Lung (tissue), 13 donors: ENCODE results near the gene MUSK. TPM values are rescaled to one million over a fixed set of nuclear protein-coding genes. Genes with fewer than 3 reads are reported as not detected.

Source experiments
- ATAC-seq: fragments of 200-7000 bp; cut with Tn5 transposase; one replicate; pipeline ENCODE4 v1.9.1; 2020; ENCODE audit warnings: moderate number of reproducible peaks; ENCODE audit not compliant: insufficient read depth, low FRiP score
- DNase-seq, 3 donors: peaks; one replicate each; pipeline ENCODE4 v3.0.0-alpha.2; 2013 to 2017
- H3K27ac ChIP-seq, 2 donors: one replicate each; pipeline ENCODE4 v1.5.1; 2013; ENCODE audit warnings: mild to moderate bottlenecking in 2 of 2, moderate library complexity in 2 of 2, control low read depth in 1 of 2, inconsistent platforms in 1 of 2, low read depth in 1 of 2, low read length in 1 of 2
- H3K27me3 ChIP-seq, 3 donors: one replicate each; pipeline ENCODE4 v1.5.1; 2013; ENCODE audit warnings: low read length in 2 of 3; ENCODE audit not compliant: control insufficient read depth in 3 of 3, insufficient read depth in 3 of 3
- H3K36me3 ChIP-seq, 4 donors: one replicate each; pipeline ENCODE4 v1.5.1; 2013; ENCODE audit warnings: low read length in 4 of 4, mild to moderate bottlenecking in 1 of 4, moderate library complexity in 1 of 4; ENCODE audit not compliant: control insufficient read depth in 4 of 4, insufficient read depth in 4 of 4
- H3K4me1 ChIP-seq, 5 donors: one replicate each; pipeline ENCODE4 v1.5.1; 2013; ENCODE audit warnings: low read length in 5 of 5, mild to moderate bottlenecking in 2 of 5, moderate library complexity in 1 of 5; ENCODE audit not compliant: control insufficient read depth in 5 of 5, insufficient read depth in 5 of 5
- H3K4me3 ChIP-seq: one replicate; pipeline ENCODE4 v1.5.1; 2013; ENCODE audit warnings: mild to moderate bottlenecking, control low read depth, moderate library complexity
- H3K9ac ChIP-seq, 2 donors: one replicate each; pipeline ENCODE4 v1.5.1; 2013; ENCODE audit warnings: low read length in 2 of 2, control low read depth in 1 of 2; ENCODE audit not compliant: insufficient read depth in 1 of 2
- H3K9me3 ChIP-seq, 4 donors: one replicate each; pipeline ENCODE4 v1.5.1; 2013; ENCODE audit warnings: low read length in 3 of 4, mild to moderate bottlenecking in 1 of 4, moderate library complexity in 1 of 4; ENCODE audit not compliant: control insufficient read depth in 4 of 4, insufficient read depth in 3 of 4
- WGBS, 2 donors: extraction: QIAGEN DNeasy Blood & Tissue Kit; methylation state at CpG; one replicate each; pipeline ENCODE4 v1.1.7; 2013; 5-methylcytosine and 5-hydroxymethylcytosine counted together
- polyA plus RNA-seq, 2 donors: library from polyadenylated mRNA; stranded (reverse); fragments of 200-250 nt; gene quantifications; one replicate each; pipeline ENCODE4 v1.2.1, GENCODE V29; 2013
- small RNA-seq: library from RNA; depleted of rRNA; stranded (forward); fragments of <200 nt; gene quantifications from one replicate; pipeline ENCODE3, GENCODE V24; 2014; ENCODE audit warnings: low replicate concordance
- total RNA-seq, 2 donors: library from RNA; depleted of rRNA in 1 of 2; stranded (reverse); fragments of >200 nt in 1 of 2; gene quantifications; one replicate each; pipeline ENCODE4 v1.2.1, GENCODE V29; 2014 to 2021
- TF ChIP-seq, protein P1 (sequence below): IDR thresholded peaks from 2 replicates; pipeline ENCODE4 v1.5.1; 2012; ENCODE audit warnings: mild to moderate bottlenecking; ENCODE audit errors: control extremely low read depth, extremely low read depth
- donor health status: control.
- donor health status: control.
- donor health status: Bipolar disorder and iron deficiency.
- donor health status: healthy.
- donor health status: DM: yes; HTN: yes; CAD: no.

MUSK gene
- total and polyA plus RNA-seq, 4 donors, result 0.14 to 2.8 (median 0.43) TPM

GRCh38 chr9:110850401-110851135, 182.0 kb downstream of the MUSK start:
- ATAC-seq, result no peak

More at GRCh38 chr9:110850401-110851135, 182.0 kb downstream of the MUSK start:
- Histone ChIP-seq H3K9ac (no peak overlapping the region), H3K27me3 (no peaks in the 10 kb centered on the region), H3K9me3 (peaks cover 0 to 10% (median 0%) of the 10 kb centered on the region in 4 donors), H3K27ac (no peak overlapping the region), H3K4me3 (no peak overlapping the region), H3K36me3 (no peaks in the 10 kb centered on the region), H3K4me1 (peaks cover 0 to 12% (median 0%) of the 10 kb centered on the region in 5 donors)
- DNase-seq, result no peak
- WGBS, 2 donors, result 75 to 82% methylated on average over 6 of the region's 6 CpGs
- TF ChIP-seq, protein P1, sequence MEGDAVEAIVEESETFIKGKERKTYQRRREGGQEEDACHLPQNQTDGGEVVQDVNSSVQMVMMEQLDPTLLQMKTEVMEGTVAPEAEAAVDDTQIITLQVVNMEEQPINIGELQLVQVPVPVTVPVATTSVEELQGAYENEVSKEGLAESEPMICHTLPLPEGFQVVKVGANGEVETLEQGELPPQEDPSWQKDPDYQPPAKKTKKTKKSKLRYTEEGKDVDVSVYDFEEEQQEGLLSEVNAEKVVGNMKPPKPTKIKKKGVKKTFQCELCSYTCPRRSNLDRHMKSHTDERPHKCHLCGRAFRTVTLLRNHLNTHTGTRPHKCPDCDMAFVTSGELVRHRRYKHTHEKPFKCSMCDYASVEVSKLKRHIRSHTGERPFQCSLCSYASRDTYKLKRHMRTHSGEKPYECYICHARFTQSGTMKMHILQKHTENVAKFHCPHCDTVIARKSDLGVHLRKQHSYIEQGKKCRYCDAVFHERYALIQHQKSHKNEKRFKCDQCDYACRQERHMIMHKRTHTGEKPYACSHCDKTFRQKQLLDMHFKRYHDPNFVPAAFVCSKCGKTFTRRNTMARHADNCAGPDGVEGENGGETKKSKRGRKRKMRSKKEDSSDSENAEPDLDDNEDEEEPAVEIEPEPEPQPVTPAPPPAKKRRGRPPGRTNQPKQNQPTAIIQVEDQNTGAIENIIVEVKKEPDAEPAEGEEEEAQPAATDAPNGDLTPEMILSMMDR, result no peak

Small RNA genes lying within 50 kb of the gene (small RNA-seq; reads per million reads assigned to genes)
- gene AL513328.1, result not detected

Other genes with a start within 250 kb of the MUSK start
- gene SVEP1, start 89.0 kb upstream of the MUSK start, total RNA-seq, result 10 to 100 TPM; 32.6 to 38.9 TPM
- 1 to 10 TPM; 3.3 to 6.5 TPM for gene SVEP1, start 89.0 kb upstream of the MUSK start, polyA plus RNA-seq